Right kidney (tissue), 1 donor: ENCODE data around the gene SNTB2.
A peak's percentile ranks its signal among the peaks of the same experiment; 100 is the strongest.

Experiments
- DNase-seq: peaks from one replicate; pipeline ENCODE4 v3.0.0-alpha.2; 2016

The SNTB2 gene

GRCh38 chr16:69344171-69344570 is 157.2 kb downstream of the SNTB2 start:
- no peak for DNase-seq

- no peak for DNase-seq
Observed at GRCh38 chr16:69345923-69346322, 159.0 kb downstream of the SNTB2 start.

GRCh38 chr16:69346683-69347082 is 159.7 kb downstream of the SNTB2 start:
- no peak for DNase-seq

- no peak for DNase-seq
Observed at GRCh38 chr16:69348222-69348621, 161.3 kb downstream of the SNTB2 start.

- DNase-seq: no peak
Observed at GRCh38 chr16:69349536-69349935, 162.6 kb downstream of the SNTB2 start.

GRCh38 chr16:69350536-69351133 is 163.7 kb downstream of the SNTB2 start:
- no peak for DNase-seq

GRCh38 chr16:69351309-69352027 is 164.5 kb downstream of the SNTB2 start, which contains the start of gene TMED6:
Gene TMED6, minus strand, starts transcription at chr16:69351786. Its CDS starts 33 bp downstream, at chr16:69351753.
- DNase-seq: peak; percentile 13
